AG09319 (cell line): Measurements from ENCODE around the gene MARK2.

Experiments used
- DNase-seq: peaks from one replicate; pipeline ENCODE4 v3.0.0-alpha.2; 2010; ENCODE audit warnings: low read depth; ENCODE audit errors: extremely low read depth
- TF ChIP-seq, protein P1 (sequence below): IDR thresholded peaks from 2 replicates; pipeline ENCODE4 v1.5.1; 2011; ENCODE audit warnings: low read depth, mild to moderate bottlenecking, inconsistent platforms, low read length, moderate library complexity

Gene MARK2

DNA sequence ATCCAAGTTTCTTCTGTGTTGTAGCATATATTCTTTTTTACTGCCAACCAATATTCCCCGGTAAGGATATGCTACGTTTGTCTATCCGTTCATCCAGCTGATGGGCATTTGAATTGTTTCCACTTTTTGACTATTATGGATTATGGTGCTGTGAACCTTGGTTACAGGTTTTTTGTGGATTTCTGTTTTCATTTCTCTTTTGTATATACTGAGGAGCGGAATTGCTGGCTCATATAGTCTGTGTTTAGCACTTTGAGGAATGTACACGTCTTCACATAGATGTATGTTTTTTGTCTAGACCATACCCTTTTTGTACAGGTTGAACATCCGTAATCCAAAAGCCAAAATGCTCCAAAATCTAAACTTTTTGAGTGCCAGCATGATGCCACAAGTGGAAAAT is 54.4 kb downstream of the MARK2 start:
- no peak for DNase-seq
- TF ChIP-seq, protein P1, sequence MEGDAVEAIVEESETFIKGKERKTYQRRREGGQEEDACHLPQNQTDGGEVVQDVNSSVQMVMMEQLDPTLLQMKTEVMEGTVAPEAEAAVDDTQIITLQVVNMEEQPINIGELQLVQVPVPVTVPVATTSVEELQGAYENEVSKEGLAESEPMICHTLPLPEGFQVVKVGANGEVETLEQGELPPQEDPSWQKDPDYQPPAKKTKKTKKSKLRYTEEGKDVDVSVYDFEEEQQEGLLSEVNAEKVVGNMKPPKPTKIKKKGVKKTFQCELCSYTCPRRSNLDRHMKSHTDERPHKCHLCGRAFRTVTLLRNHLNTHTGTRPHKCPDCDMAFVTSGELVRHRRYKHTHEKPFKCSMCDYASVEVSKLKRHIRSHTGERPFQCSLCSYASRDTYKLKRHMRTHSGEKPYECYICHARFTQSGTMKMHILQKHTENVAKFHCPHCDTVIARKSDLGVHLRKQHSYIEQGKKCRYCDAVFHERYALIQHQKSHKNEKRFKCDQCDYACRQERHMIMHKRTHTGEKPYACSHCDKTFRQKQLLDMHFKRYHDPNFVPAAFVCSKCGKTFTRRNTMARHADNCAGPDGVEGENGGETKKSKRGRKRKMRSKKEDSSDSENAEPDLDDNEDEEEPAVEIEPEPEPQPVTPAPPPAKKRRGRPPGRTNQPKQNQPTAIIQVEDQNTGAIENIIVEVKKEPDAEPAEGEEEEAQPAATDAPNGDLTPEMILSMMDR: no peak

DNA sequence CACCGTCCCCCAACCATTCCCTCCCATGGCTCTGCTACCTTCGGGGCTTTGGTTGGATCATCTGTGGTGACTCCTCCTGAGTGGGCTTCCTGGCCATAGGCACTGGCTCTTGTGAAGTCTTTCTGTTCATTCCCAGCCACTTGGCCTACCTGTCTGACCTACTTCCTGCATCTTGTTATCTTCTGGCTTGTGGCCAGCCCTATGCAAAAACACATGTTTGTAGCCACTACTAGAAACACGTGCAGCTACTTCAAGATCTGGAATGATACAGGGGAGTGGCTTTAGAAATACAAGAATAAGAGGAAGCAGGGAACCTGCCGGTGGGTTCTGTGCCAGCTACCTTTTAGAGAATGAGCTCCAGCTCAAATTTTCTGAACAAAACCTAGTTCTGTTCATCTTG is 57.2 kb downstream of the MARK2 start:
- TF ChIP-seq, protein P1: no peak
- DNase-seq: no peak

DNA sequence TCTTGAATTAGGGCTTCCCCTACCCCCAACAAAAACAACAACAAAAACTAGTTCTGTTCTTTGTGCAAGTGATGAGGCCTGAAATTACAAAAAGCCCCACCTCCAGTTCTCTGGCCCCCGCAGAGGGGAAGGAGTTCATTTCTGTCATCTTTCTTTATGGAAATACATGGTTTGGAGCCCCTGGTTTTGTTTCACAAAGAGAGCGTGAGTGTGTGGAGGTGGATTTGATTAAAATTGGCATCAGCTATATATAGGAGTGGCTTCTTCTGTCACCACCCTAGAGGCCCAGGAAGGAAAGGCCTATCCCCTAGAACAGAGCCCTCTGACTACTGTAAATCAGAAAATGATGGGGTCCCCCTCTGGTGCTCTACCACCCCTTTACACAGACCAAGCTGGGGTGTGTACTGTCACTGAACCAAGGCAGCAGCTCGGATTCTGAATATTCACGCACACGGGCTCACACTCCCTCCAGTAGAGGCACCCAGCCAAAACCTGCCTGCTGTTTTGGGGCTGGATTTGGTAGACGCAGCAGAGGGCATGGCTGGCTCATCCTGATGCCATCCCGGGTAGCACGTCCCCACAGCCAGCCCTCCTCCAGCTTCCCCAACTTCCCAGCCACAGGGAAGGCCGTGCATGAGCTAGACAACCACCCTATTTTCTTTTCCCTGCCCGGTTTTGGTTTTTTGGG is 58.7 kb downstream of the MARK2 start:
- TF ChIP-seq, protein P1: no peak

DNA sequence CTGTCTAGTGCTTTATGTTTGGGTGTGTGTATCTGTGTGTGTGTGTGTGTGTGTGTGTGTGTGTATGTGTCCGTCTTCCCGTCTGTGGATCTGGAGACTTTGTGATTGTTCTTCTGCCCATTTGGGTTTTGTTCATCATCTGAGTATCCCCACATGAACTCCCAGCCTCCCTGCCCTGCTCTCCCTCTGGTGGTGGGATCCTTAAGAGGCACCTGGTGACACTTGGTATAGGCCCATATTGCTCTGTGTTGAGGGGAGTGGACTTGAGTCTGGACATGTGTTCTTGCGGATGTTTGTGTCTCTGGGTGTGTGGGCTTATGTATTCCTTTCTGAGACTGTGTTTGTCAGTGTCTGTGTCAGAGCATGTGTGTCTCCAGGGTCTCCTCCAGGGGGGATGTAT is 62.8 kb downstream of the MARK2 start:
- TF ChIP-seq, protein P1: peak; percentile 38
- DNase-seq: no peak

More for the DNA sequence above, 58.7 kb downstream of the MARK2 start:
- DNase-seq: no peak

DNA sequence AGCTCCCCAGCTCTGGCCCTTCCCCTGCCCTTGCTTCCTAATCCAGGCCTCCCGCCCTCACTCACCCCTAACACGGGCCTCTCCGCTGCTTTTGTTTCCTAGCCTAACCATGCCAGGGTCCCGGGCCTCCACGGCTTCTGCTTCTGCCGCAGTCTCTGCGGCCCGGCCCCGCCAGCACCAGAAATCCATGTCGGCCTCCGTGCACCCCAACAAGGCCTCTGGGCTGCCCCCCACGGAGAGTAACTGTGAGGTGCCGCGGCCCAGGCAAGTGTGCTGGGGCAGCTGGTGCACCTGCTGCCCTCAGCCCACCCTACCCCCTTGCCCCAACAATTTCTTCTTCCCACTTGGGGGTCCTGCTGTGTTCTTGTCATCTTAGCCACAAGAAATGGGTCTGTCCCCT is 65.0 kb downstream of the MARK2 start:
- TF ChIP-seq, protein P1: no peak
- DNase-seq: no peak

DNA sequence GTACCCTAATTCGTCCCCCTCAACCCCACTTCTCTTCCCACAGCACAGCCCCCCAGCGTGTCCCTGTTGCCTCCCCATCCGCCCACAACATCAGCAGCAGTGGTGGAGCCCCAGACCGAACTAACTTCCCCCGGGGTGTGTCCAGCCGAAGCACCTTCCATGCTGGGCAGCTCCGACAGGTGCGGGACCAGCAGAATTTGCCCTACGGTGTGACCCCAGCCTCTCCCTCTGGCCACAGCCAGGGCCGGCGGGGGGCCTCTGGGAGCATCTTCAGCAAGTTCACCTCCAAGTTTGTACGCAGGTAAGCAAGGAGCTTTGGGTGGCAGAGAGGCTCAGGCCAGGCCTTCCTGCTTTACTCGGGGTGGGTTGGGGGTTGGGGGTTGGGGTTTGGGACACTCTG is 65.8 kb downstream of the MARK2 start:
- no peak for DNase-seq
- TF ChIP-seq, protein P1: no peak

DNA sequence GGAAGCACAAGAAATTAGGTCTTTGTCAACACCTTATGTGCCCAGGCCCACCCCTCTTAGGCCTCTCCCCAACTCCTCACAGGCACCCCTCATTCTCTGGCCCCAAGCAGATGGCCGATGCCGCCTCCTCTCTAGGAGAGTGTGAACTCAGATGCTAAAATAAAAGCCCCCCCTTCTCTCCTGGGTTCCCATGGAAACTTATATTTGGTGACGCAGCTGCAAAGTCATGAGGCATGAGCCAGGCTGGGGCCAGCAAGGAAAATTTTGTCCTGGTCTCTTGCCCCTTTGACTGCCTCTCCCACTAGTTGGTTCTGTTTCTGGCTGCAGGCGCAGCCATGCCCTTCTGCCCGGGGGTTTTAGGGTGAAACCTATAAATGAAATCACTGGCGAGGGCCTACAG is 66.3 kb downstream of the MARK2 start:
- DNase-seq: no peak

More for the DNA sequence above, 66.3 kb downstream of the MARK2 start:
- TF ChIP-seq, protein P1: no peak
